Fibroblast of lung (primary cell): ENCODE results near the gene BCL2. TPM values are rescaled to one million over a fixed set of nuclear protein-coding genes. Genes with fewer than 3 reads are reported as not detected.

Experiments
- DNase-seq, 2 donors: peaks; one replicate each; pipeline versions ENCODE4 v3.0.0 to v3.0.0-alpha.2; 2010; ENCODE audit warnings: low read depth in 2 of 2
- H2AFZ ChIP-seq: 2 replicates; pipeline ENCODE4 v1.5.1; 2012; ENCODE audit warnings: low read length, control low read depth, inconsistent platforms
- H3K27ac ChIP-seq: 2 replicates; pipeline ENCODE4 v1.5.1; 2011; ENCODE audit warnings: low read length, control low read depth; ENCODE audit not compliant: insufficient read depth
- H3K27me3 ChIP-seq: 2 replicates; pipeline ENCODE4 v1.5.1; 2011; ENCODE audit warnings: mild to moderate bottlenecking, low read length; ENCODE audit not compliant: control insufficient read depth, insufficient read depth
- H3K36me3 ChIP-seq: 2 replicates; pipeline ENCODE4 v1.5.1; 2011; ENCODE audit warnings: low read length; ENCODE audit not compliant: control insufficient read depth, insufficient read depth
- H3K4me1 ChIP-seq: 2 replicates; pipeline ENCODE4 v1.5.1; 2011; ENCODE audit warnings: low read length; ENCODE audit not compliant: control insufficient read depth, insufficient read depth; ENCODE audit errors: extremely low read depth
- H3K4me2 ChIP-seq: 2 replicates; pipeline ENCODE4 v1.5.1; 2011; ENCODE audit warnings: low read length, control low read depth; ENCODE audit not compliant: insufficient read depth; ENCODE audit errors: extremely low read depth
- H3K4me3 ChIP-seq, 4 experiments: fragments of 200-600 bp in 1 of 4; sonication (generic) in 1 of 4; replicated peaks in 1 of 4; 2 replicates each; pipeline ENCODE4 v1.5.1; 2011 to 2016; ENCODE audit warnings: low read length in 4 of 4, low read depth in 3 of 4, mild to moderate bottlenecking in 3 of 4, control low read depth in 2 of 4, inconsistent platforms in 1 of 4, mixed read lengths in 1 of 4; ENCODE audit not compliant: insufficient read depth in 1 of 4; ENCODE audit errors: control extremely low read depth in 1 of 4
- H3K79me2 ChIP-seq: 2 replicates; pipeline ENCODE4 v1.5.1; 2012; ENCODE audit warnings: mild to moderate bottlenecking, low read length, inconsistent platforms; ENCODE audit not compliant: control insufficient read depth, insufficient read depth
- H3K9ac ChIP-seq: 2 replicates; pipeline ENCODE4 v1.5.1; 2011; ENCODE audit warnings: mild to moderate bottlenecking, low read length, control low read depth; ENCODE audit not compliant: insufficient read depth
- H3K9me3 ChIP-seq: 2 replicates; pipeline ENCODE4 v1.5.1; 2012; ENCODE audit warnings: low read depth, low read length; ENCODE audit not compliant: control insufficient read depth, insufficient read depth
- H4K20me1 ChIP-seq: 2 replicates; pipeline ENCODE4 v1.5.1; 2011; ENCODE audit warnings: low read length; ENCODE audit not compliant: control insufficient read depth, insufficient read depth; ENCODE audit errors: extremely low read depth
- EZH2 ChIP-seq: IDR thresholded peaks from 2 replicates; pipeline ENCODE4 v1.5.1; 2012; ENCODE audit warnings: low read length, control low read depth, mild to moderate bottlenecking; ENCODE audit errors: missing control alignments
- polyA plus RNA-seq, 2 donors: library from polyadenylated mRNA; depleted of rRNA in 1 of 2; stranded (reverse) in 1 of 2; unstranded in 1 of 2; fragments of >200 nt; gene quantifications; 2 replicates each; pipeline ENCODE4 v1.2.1, GENCODE V29; 2011 to 2012; ENCODE audit warnings: missing spikeins in 1 of 2
- total RNA-seq: library from RNA; depleted of rRNA; stranded (reverse); fragments of >200 nt; gene quantifications from 2 replicates; pipeline ENCODE4 v1.2.1, GENCODE V29; 2014
- TF ChIP-seq, protein P1 (sequence below), 2 donors: IDR thresholded peaks in 1 of 2; conservative IDR thresholded peaks in 1 of 2; 1 replicate in 1 of 2; 2 replicates in 1 of 2; pipeline ENCODE4 v1.5.1; 2011 to 2012; ENCODE audit warnings: low read length in 2 of 2, control low read depth in 1 of 2, inconsistent platforms in 1 of 2, low read depth in 1 of 2, mild to moderate bottlenecking in 1 of 2

BCL2 gene
- total and polyA plus RNA-seq, 2 donors (not counting 1 experiment from before 2014, with no cell fraction given): 1.5 to 3.6 TPM

DNA sequence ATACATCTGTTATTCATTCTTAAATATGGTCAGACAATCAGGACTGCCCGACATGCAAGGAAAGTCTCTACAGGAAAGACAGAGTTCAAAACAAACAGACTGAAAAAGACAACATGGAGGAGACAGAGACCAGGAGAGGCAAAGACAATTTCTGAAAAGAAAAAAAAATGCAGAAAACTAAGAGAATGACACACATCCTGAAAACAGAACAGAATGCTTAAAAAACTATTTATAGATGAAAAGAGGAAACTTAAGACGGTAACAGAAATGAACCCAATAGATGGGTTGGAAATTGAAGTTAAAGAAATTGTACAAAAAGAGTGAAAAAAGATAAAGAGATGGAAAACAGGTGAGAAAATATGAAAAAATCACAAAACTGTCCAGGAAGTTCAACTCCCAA lies 95.7 kb downstream of the BCL2 start:
- no peak for DNase-seq

DNA sequence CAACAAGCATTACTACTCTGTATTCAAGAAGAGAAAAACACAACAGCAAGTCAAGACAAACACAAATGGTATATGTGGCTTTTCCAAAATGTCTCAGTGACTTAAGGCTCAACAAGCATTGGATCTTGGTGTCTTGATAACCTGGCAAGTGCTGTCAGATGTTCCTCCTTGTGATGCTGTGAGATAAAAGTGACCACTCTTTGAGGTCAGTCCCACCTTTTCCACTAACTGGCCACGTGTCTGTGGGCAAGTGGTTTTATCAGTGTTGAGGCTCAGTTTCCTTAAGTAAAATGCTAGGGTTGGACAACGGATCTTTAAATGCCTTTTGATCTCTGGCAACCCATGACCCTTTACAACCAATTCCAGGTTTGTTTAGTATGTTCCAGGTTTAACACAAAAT lies 98.7 kb downstream of the BCL2 start:
- Histone ChIP-seq H4K20me1 (no peaks in the 10 kb centered on the region), H2AFZ (no peak overlapping the region), H3K27ac (no peak overlapping the region), H3K9me3 (no peaks in the 10 kb centered on the region), H3K4me1 (no peaks in the 10 kb centered on the region), H3K36me3 (no peaks in the 10 kb centered on the region), H3K9ac (no peak overlapping the region), H3K79me2 (no peaks in the 10 kb centered on the region), H3K4me3 (no peak overlapping the region), H3K4me2 (no peak overlapping the region), H3K27me3 (no peaks in the 10 kb centered on the region)
- TF ChIP-seq EZH2: no peak
- TF ChIP-seq, protein P1, sequence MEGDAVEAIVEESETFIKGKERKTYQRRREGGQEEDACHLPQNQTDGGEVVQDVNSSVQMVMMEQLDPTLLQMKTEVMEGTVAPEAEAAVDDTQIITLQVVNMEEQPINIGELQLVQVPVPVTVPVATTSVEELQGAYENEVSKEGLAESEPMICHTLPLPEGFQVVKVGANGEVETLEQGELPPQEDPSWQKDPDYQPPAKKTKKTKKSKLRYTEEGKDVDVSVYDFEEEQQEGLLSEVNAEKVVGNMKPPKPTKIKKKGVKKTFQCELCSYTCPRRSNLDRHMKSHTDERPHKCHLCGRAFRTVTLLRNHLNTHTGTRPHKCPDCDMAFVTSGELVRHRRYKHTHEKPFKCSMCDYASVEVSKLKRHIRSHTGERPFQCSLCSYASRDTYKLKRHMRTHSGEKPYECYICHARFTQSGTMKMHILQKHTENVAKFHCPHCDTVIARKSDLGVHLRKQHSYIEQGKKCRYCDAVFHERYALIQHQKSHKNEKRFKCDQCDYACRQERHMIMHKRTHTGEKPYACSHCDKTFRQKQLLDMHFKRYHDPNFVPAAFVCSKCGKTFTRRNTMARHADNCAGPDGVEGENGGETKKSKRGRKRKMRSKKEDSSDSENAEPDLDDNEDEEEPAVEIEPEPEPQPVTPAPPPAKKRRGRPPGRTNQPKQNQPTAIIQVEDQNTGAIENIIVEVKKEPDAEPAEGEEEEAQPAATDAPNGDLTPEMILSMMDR (conservative IDR thresholded peaks at IDR 0.05 in 1 of 2, IDR thresholded peaks at IDR 0.05 in 1 of 2; ENCODE audit: low read depth in 1 of 2, low read length in 2 of 2): no peak
- DNase-seq: no peak

More for the DNA sequence above, 95.7 kb downstream of the BCL2 start:
- no peak overlapping the region for H3K27ac ChIP-seq
- no peaks in the 10 kb centered on the region for H3K36me3 ChIP-seq
- no peaks in the 10 kb centered on the region for H3K27me3 ChIP-seq
- no peak overlapping the region for H3K4me3 ChIP-seq
- no peak overlapping the region for H2AFZ ChIP-seq
- H3K4me1 ChIP-seq: no peaks in the 10 kb centered on the region
- H3K9ac ChIP-seq: no peak overlapping the region
- no peaks in the 10 kb centered on the region for H3K79me2 ChIP-seq
- TF ChIP-seq EZH2: no peak
- TF ChIP-seq, protein P1 (conservative IDR thresholded peaks at IDR 0.05 in 1 of 2, IDR thresholded peaks at IDR 0.05 in 1 of 2; ENCODE audit: low read depth in 1 of 2, low read length in 2 of 2): no peak
- H3K4me2 ChIP-seq: no peak overlapping the region
- H4K20me1 ChIP-seq: no peaks in the 10 kb centered on the region
- H3K9me3 ChIP-seq: no peaks in the 10 kb centered on the region

DNA sequence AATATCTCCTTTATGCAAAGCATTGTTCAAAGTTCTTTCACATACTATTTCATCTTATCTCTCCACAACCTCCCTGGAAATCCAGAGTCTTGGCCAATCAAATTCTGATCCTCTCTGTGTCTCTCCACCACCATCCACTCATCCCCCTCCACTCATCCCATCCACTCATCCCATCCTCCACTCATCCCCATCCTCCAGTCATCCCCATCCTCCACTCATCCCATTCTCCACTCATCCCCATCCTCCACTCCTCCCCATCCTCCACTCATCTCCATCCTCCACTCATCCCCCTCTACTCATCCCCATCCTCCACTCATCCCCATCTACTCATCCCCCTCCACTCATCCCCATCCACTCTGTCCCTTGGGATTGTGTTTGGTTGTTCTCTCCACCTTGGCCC lies 101.1 kb downstream of the BCL2 start:
- H3K36me3 ChIP-seq: no peaks in the 10 kb centered on the region
- H3K9ac ChIP-seq: no peak overlapping the region
- H3K4me2 ChIP-seq: no peak overlapping the region
- no peaks in the 10 kb centered on the region for H3K79me2 ChIP-seq
- H4K20me1 ChIP-seq: no peaks in the 10 kb centered on the region
- H2AFZ ChIP-seq: no peak overlapping the region
- H3K27ac ChIP-seq: no peak overlapping the region
- TF ChIP-seq, protein P1 (conservative IDR thresholded peaks at IDR 0.05 in 1 of 2, IDR thresholded peaks at IDR 0.05 in 1 of 2; ENCODE audit: low read depth in 1 of 2, low read length in 2 of 2): no peak
- TF ChIP-seq EZH2: no peak
- H3K4me3 ChIP-seq: no peak overlapping the region
- no peaks in the 10 kb centered on the region for H3K4me1 ChIP-seq
- H3K9me3 ChIP-seq: no peaks in the 10 kb centered on the region
- no peak for DNase-seq
- no peaks in the 10 kb centered on the region for H3K27me3 ChIP-seq
